HFFc6 (cell line): ENCODE data around the gene PRKG2. TPM values are rescaled to one million over a fixed set of nuclear protein-coding genes. Genes with fewer than 3 reads are reported as not detected.
"Not testable (repeated sequence)": the region's sequence is repeated elsewhere in the genome, so short reads cannot be mapped to it uniquely, and the experiment has no call there.

Experiments used
- DNase-seq: peaks from one replicate; pipeline ENCODE4 v3.0.0-alpha.2; 2018
- H3K27ac Mint-ChIP-seq: 2 replicates; pipeline ENCODE4 v1.8.0; 2020; ENCODE audit warnings: mild to moderate bottlenecking, mixed read lengths
- H3K27me3 Mint-ChIP-seq: 2 replicates; pipeline ENCODE4 v1.8.0; 2021; ENCODE audit warnings: mild to moderate bottlenecking, moderate library complexity, mixed read lengths; ENCODE audit not compliant: insufficient read depth
- H3K36me3 Mint-ChIP-seq: 2 replicates; pipeline ENCODE4 v1.8.0; 2021; ENCODE audit warnings: low read depth, mixed read lengths
- H3K4me1 Mint-ChIP-seq: 2 replicates; pipeline ENCODE4 v1.8.0; 2020; ENCODE audit warnings: low read depth, mixed read lengths
- H3K4me3 Mint-ChIP-seq: 2 replicates; pipeline ENCODE4 v1.8.0; 2020; ENCODE audit warnings: mild to moderate bottlenecking, moderate library complexity, mixed read lengths
- H3K9me3 Mint-ChIP-seq: 2 replicates; pipeline ENCODE4 v1.8.0; 2020; ENCODE audit warnings: mild to moderate bottlenecking, mixed read lengths
- CTCF ChIP-seq: fragments of 200-600 bp; sonication (generic); IDR thresholded peaks from 2 replicates; pipeline ENCODE4 v1.5.0; 2021; ENCODE audit warnings: antibody characterized with exemption, mild to moderate bottlenecking
- total RNA-seq, 6 experiments: library from RNA; stranded (reverse); fragmentation: NEBNext Ultra II Directional; extraction: Animal tissue kit (Norgen Biotek cat#: 25700); gene quantifications; 2 replicates in 1 of 6; 3 replicates in 5 of 6; pipeline ENCODE4 v1.2.3, GENCODE V29; 2021

PRKG2 gene
- total RNA-seq, 6 experiments from 2014 or later: not detected

GRCh38 chr4:81237791-81238190, 22.8 kb upstream of the PRKG2 start:
- Mint-ChIP-seq H3K36me3 (no peaks in the 10 kb centered on the region), H3K4me3 (no peak overlapping the region), H3K9me3 (peaks cover 42% of the 10 kb centered on the region), H3K27me3 (no peaks in the 10 kb centered on the region), H3K4me1 (no peaks in the 10 kb centered on the region), H3K27ac (no peak overlapping the region)
- no peak for TF ChIP-seq CTCF
- no peak for DNase-seq

GRCh38 chr4:81235982-81236749, 21.1 kb upstream of the PRKG2 start:
- Mint-ChIP-seq H3K4me1 (no peaks in the 10 kb centered on the region), H3K9me3 (peaks cover 50% of the 10 kb centered on the region), H3K27me3 (no peaks in the 10 kb centered on the region), H3K36me3 (no peaks in the 10 kb centered on the region), H3K4me3 (no peak overlapping the region), H3K27ac (no peak overlapping the region)
- TF ChIP-seq CTCF: no peak
- DNase-seq: no peak

- Mint-ChIP-seq H3K9me3 (peaks cover 53% of the 10 kb centered on the region), H3K4me3 (no peak overlapping the region), H3K27me3 (peaks cover 2% of the 10 kb centered on the region; the same call in 1 of the 2 replicates), H3K27ac (no peak overlapping the region), H3K36me3 (no peaks in the 10 kb centered on the region), H3K4me1 (no peaks in the 10 kb centered on the region)
- no peak for DNase-seq
- TF ChIP-seq CTCF: no peak
Measured at GRCh38 chr4:81227968-81228367, 12.9 kb upstream of the PRKG2 start.

- peaks cover 50% of the 10 kb centered on the region for H3K9me3 Mint-ChIP-seq
Measured at GRCh38 chr4:81227138-81227537, 12.1 kb upstream of the PRKG2 start.

GRCh38 chr4:81225252-81225651, 10.2 kb upstream of the PRKG2 start:
- peaks cover 2% of the 10 kb centered on the region; the same call in 1 of the 2 replicates for H3K27me3 Mint-ChIP-seq
- peaks cover 31% of the 10 kb centered on the region for H3K9me3 Mint-ChIP-seq
- no peaks in the 10 kb centered on the region for H3K4me1 Mint-ChIP-seq
- H3K36me3 Mint-ChIP-seq: no peaks in the 10 kb centered on the region
- no peak overlapping the region for H3K27ac Mint-ChIP-seq
- no peak overlapping the region for H3K4me3 Mint-ChIP-seq
- no peak for DNase-seq
- no peak for TF ChIP-seq CTCF

More at GRCh38 chr4:81227138-81227537, 12.1 kb upstream of the PRKG2 start:
- Mint-ChIP-seq H3K27ac (no peak overlapping the region), H3K4me1 (no peaks in the 10 kb centered on the region), H3K27me3 (peaks cover 2% of the 10 kb centered on the region; the same call in 1 of the 2 replicates), H3K36me3 (no peaks in the 10 kb centered on the region), H3K4me3 (no peak overlapping the region)
- no peak for DNase-seq
- no peak for TF ChIP-seq CTCF

- not testable (repeated sequence) for H3K36me3 Mint-ChIP-seq, H3K27ac Mint-ChIP-seq, H3K4me3 Mint-ChIP-seq, H3K27me3 Mint-ChIP-seq, DNase-seq, H3K4me1 Mint-ChIP-seq
- peaks cover 35% of the 10 kb centered on the region for H3K9me3 Mint-ChIP-seq
Measured at GRCh38 chr4:81222082-81222472, 7.1 kb upstream of the PRKG2 start.
